C4-2B (cell line): Measurements from ENCODE around the gene LRMDA.

Source experiments
- CTCF ChIP-seq: fragments of 450-650 bp; conservative IDR thresholded peaks from 2 replicates; pipeline ENCODE4 v1.5.1; 2017; ENCODE audit warnings: mild to moderate bottlenecking
- ZFX ChIP-seq: fragments of 450-650 bp; IDR thresholded peaks from 2 replicates; pipeline ENCODE4 v1.6.1; 2017

DNA sequence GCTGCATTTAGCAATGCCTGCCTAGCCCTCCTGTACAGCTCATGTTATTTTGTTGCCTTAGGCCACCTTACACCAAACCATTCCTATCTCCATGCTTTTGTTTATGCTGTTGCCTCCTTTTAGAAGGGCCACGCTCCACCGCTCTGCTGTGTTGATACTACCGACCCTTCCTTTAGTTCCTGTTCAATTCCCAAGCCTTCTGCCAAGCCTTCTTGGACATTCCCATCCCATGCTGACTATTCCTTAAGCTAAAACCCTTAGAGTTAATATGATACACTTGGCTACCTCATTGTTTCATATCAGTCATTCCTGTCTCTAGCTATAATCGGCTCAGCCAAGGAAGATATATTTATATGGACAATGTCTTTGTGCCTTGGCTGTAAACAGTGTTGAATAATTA, 705.5 kb downstream of the LRMDA start:
- TF ChIP-seq CTCF (no peak), ZFX (no peak)
